SKM-1 (cell line): ENCODE results near the gene SLC6A11.
A peak's percentile ranks its signal among the peaks of the same experiment; 100 is the strongest.

Experiments
- DNase-seq: peaks from one replicate; lab custom pipeline; 2025; ENCODE audit not compliant: unreplicated experiment; lab: John Stamatoyannopoulos, UW

SLC6A11 gene

DNA sequence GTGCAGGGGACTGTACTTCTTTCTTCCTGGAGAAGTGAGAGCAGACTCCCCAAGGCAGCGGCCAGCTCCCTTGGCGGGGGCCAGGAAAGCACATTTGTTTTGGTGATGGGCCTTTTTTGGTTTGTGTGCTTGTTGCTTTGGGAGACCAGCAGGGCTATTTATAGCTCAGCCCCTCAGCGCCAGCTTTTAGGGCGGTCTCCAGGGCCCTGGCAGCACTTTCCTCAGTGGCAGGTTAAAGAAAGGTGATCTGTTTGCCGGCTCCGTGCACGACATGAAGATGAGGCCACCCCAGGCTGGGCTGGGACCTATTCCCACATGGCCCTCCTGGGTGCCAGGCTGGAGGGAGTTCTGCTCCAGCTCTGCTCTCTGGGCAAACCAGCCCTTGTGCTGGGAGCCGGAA lies 21.8 kb downstream of the SLC6A11 start:
- DNase-seq: no peak

- no peak for DNase-seq
Measured at GRCh38 chr3:10839167-10839566, 23.1 kb downstream of the SLC6A11 start.

GRCh38 chr3:10841100-10841499 lies 25.1 kb downstream of the SLC6A11 start:
- DNase-seq: no peak

DNA sequence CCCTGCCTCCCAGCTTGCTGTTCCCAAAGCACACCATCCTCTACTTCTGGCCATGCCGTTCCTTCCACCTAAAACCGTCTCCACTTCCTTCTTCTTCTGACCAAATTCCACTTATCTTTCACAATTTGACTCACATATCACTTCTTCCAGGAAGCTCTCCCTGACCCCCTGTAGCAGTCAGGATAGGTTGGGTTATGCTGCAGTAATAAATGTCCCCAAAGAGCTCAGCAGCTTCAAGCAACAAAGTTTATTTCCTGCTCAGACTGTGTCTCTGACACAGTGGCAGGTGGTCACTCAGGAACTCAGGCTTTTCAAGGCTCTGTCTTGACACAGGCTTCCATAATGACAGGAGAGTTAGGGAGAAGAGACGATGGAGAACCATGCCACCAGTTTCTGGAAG lies 27.4 kb downstream of the SLC6A11 start:
- DNase-seq: no peak

GRCh38 chr3:10845001-10845761 lies 29.2 kb downstream of the SLC6A11 start:
- DNase-seq: peak; percentile 16

- DNase-seq: peak; percentile 73
Measured at GRCh38 chr3:10845839-10846656, 30.0 kb downstream of the SLC6A11 start.

- DNase-seq: no peak
Measured at GRCh38 chr3:10846657-10846975, 30.6 kb downstream of the SLC6A11 start.

GRCh38 chr3:10848261-10848660 lies 32.2 kb downstream of the SLC6A11 start:
- no peak for DNase-seq

- no peak for DNase-seq
Measured at GRCh38 chr3:10852066-10852808, 36.2 kb downstream of the SLC6A11 start.

- no peak for DNase-seq
Measured at GRCh38 chr3:10855083-10855870, 39.2 kb downstream of the SLC6A11 start.

DNA sequence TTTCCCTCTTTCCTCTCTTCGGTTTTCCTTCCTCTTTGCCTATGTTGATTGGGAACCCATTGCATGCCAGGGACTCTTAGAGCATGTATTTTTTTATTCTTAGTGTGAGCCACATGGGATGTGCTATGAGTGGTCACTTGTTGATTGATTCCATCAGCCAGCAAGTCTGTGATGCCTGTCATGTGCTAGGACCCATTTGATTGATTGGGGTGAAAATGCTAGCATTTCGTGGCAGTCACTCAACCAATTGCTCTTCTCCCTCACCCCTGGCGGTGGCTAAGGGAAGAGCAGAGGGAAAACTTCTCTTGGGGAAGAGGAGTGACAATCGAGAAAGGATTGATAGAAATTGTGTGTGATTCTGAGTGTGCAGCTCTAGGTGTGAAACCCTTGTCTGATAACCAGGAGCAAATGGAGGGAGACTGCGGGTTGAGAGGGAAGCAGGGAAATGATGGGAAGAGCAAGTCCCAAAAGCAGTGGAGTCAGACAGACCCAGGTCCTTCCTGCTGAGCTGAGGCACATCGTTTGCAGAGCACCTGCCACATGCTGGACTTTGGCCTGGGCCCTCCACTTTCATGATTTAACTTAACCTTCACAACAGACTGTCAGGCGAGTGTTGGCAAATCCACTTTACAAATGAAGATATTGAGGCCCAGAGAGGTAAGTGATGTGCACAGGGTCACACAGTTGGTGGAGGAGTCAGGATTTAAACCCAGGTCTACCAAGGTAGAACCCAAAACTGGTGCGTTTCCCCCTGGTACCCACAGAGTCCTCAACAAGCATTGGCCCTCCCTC lies 40.0 kb downstream of the SLC6A11 start:
- DNase-seq: no peak

DNA sequence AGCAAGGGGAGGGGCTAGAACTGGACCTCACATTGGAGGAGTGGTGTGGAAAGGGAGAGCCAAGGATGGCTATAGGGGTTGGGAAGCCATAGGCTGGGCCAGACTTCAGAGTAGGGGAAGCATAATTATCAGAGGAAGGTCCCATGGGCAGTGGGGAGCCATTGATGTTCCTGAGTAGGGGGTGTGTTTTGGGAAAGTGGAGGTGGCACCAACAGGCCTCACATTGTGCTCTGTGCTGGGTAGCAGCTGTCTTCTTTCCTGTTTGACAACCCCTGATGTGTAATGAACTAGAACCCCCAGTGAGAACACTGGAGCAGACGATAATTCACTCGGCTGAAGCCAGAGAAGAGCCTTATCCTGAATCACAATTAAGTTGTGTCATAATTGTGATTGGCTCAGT lies 41.2 kb downstream of the SLC6A11 start:
- DNase-seq: no peak

GRCh38 chr3:10858091-10858490 lies 42.1 kb downstream of the SLC6A11 start:
- no peak for DNase-seq

GRCh38 chr3:10867384-10867783 lies 51.4 kb downstream of the SLC6A11 start:
- no peak for DNase-seq

- no peak for DNase-seq
Measured at GRCh38 chr3:10869460-10869859, 53.4 kb downstream of the SLC6A11 start.

DNA sequence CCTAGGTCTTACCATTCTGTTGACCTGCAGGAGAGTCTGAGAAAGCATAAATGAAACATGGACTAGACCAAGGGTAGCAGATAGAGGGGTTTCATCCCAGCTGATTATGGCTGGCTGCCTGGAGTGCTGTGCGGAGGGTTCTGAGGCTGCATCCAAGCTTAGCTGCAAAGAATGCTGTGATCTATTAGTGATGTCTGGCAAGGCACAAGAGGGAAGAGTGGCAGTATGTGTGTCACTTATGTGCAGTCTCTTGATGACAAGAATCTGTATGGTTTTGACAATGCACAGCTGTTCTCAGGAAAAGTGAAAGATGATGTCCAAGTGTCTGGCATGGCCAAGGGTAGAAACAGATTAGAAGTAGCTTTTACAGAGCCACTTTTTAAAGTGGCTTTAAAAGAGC lies 54.3 kb downstream of the SLC6A11 start:
- no peak for DNase-seq

GRCh38 chr3:10873415-10873814 lies 57.4 kb downstream of the SLC6A11 start:
- DNase-seq: no peak

DNA sequence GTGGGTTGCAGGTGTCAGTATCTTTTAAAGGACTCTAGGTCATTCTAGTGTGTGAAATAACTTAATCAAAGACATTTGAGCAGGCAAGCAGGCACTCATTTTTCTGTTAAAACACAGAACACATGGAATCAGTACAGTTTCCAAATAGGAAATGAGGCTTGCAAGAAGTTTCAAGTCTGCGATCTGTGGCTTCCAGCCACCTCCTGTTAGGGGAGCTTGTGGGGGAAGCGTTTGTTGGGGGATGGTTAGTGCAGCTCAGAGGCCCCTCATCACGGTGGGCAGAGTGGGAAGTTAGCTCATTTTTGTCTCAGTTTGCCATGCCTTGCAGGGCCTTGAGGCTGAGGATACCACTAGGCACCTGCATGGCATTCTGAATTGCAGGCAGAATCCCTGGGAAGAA lies 59.9 kb downstream of the SLC6A11 start:
- no peak for DNase-seq

DNA sequence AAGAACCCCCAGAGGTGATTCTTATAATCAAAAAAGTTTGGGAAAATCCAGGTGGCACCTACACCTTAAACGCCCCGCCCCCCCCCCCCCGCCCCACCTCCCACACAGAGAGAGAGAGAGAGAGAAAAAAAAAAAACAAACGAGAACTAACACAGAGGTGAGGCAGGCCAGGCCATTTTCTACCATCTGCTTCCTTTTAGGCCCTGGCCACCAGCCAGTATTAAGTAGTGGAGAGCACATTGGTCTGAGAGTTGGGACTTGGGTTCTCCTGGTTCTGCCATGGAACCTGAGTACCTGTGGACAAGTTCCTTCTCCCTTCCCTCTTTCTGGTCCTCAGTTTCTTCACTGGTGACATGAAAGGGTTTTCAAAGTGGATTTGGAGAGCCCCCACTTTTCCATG lies 60.6 kb downstream of the SLC6A11 start:
- DNase-seq: no peak

- DNase-seq: no peak
Measured at GRCh38 chr3:10882851-10883250, 66.8 kb downstream of the SLC6A11 start.
